BLaER1 (cell line): ENCODE data around the gene RAB28.

Experiments
- H3K27ac ChIP-seq: shearing (Covaris generic); formaldehyde crosslinking; 2 replicates; pipeline ENCODE4 v1.8.1; 2022
- H3K27me3 ChIP-seq: shearing (Covaris generic); formaldehyde crosslinking; 2 replicates; pipeline ENCODE4 v1.8.1; 2022
- H3K36me3 ChIP-seq: shearing (Covaris generic); formaldehyde crosslinking; 2 replicates; pipeline ENCODE4 v1.8.1; 2022
- H3K4me1 ChIP-seq: shearing (Covaris generic); formaldehyde crosslinking; 2 replicates; pipeline ENCODE4 v1.8.1; 2022
- H3K4me2 ChIP-seq: shearing (Covaris generic); formaldehyde crosslinking; 2 replicates; pipeline ENCODE4 v1.8.1; 2022
- H3K4me3 ChIP-seq: shearing (Covaris generic); formaldehyde crosslinking; 2 replicates; pipeline ENCODE4 v1.8.1; 2022
- H3K9ac ChIP-seq: shearing (Covaris generic); formaldehyde crosslinking; 2 replicates; pipeline ENCODE4 v1.8.1; 2022
- H3K9me3 ChIP-seq: shearing (Covaris generic); formaldehyde crosslinking; 2 replicates; pipeline ENCODE4 v1.8.1; 2022
- H4K20me1 ChIP-seq: shearing (Covaris generic); formaldehyde crosslinking; 2 replicates; pipeline ENCODE4 v1.8.1; 2022
- Cebpa-rat ChIP-seq: shearing (Covaris generic); IDR thresholded peaks from 2 replicates; pipeline ENCODE4 v1.8.1; 2022

Gene RAB28

GRCh38 chr4:13483136-13483767 is 888 bp downstream of the RAB28 start:
- TF ChIP-seq Cebpa-rat, result no peak
- Histone ChIP-seq H3K9ac (peak overlapping the region; percentile 99), H3K4me3 (peak overlapping the region; percentile 99), H3K36me3 (no peaks in the 10 kb centered on the region; the same call in 1 of the 2 replicates), H4K20me1 (peaks cover 49% of the 10 kb centered on the region), H3K27me3 (no peaks in the 10 kb centered on the region), H3K27ac (peak overlapping the region; percentile 100), H3K9me3 (no peaks in the 10 kb centered on the region), H3K4me2 (peak overlapping the region; percentile 90), H3K4me1 (peaks cover 15% of the 10 kb centered on the region)

- H3K9ac ChIP-seq, result no peak overlapping the region
Measured at GRCh38 chr4:13481569-13481968, 2.6 kb downstream of the RAB28 start.

GRCh38 chr4:13478707-13479106 is 5.4 kb downstream of the RAB28 start:
- H3K36me3 ChIP-seq, result peaks cover 4% of the 10 kb centered on the region; the same call in 1 of the 2 replicates
- peaks cover 15% of the 10 kb centered on the region for H3K4me1 ChIP-seq
- no peak overlapping the region for H3K27ac ChIP-seq
- H3K4me3 ChIP-seq, result no peak overlapping the region
- H3K27me3 ChIP-seq, result no peaks in the 10 kb centered on the region
- H3K9ac ChIP-seq, result no peak overlapping the region
- H3K9me3 ChIP-seq, result no peaks in the 10 kb centered on the region
- no peak for TF ChIP-seq Cebpa-rat
- peaks cover 53% of the 10 kb centered on the region for H4K20me1 ChIP-seq
- no peak overlapping the region for H3K4me2 ChIP-seq

More at GRCh38 chr4:13481569-13481968, 2.6 kb downstream of the RAB28 start:
- no peak overlapping the region for H3K27ac ChIP-seq
- H3K4me1 ChIP-seq, result peaks cover 21% of the 10 kb centered on the region
- H3K9me3 ChIP-seq, result no peaks in the 10 kb centered on the region
- H3K36me3 ChIP-seq, result no peaks in the 10 kb centered on the region; the same call in 1 of the 2 replicates
- no peaks in the 10 kb centered on the region for H3K27me3 ChIP-seq
- H3K4me3 ChIP-seq, result no peak overlapping the region
- H3K4me2 ChIP-seq, result no peak overlapping the region
- no peak for TF ChIP-seq Cebpa-rat
- H4K20me1 ChIP-seq, result peaks cover 49% of the 10 kb centered on the region

- H4K20me1 ChIP-seq, result peaks cover 48% of the 10 kb centered on the region
- no peak overlapping the region for H3K27ac ChIP-seq
- H3K9ac ChIP-seq, result no peak overlapping the region
- TF ChIP-seq Cebpa-rat, result no peak
- H3K36me3 ChIP-seq, result peaks cover 4% of the 10 kb centered on the region; the same call in 1 of the 2 replicates
- no peaks in the 10 kb centered on the region for H3K27me3 ChIP-seq
- H3K4me3 ChIP-seq, result no peak overlapping the region
- H3K4me2 ChIP-seq, result no peak overlapping the region
- no peaks in the 10 kb centered on the region for H3K9me3 ChIP-seq
- peaks cover 12% of the 10 kb centered on the region for H3K4me1 ChIP-seq
Measured at GRCh38 chr4:13478131-13478530, 6.0 kb downstream of the RAB28 start.

GRCh38 chr4:13476915-13477314 is 7.2 kb downstream of the RAB28 start:
- Histone ChIP-seq H3K4me2 (no peak overlapping the region), H4K20me1 (peaks cover 35% of the 10 kb centered on the region), H3K4me3 (no peak overlapping the region), H3K9me3 (no peaks in the 10 kb centered on the region), H3K9ac (no peak overlapping the region), H3K4me1 (0 out of 2 replicates have a peak, but pooled peaks cover 6% of the 10 kb centered on the region), H3K27ac (no peak overlapping the region), H3K27me3 (no peaks in the 10 kb centered on the region), H3K36me3 (peaks cover 4% of the 10 kb centered on the region; the same call in 1 of the 2 replicates)
- TF ChIP-seq Cebpa-rat, result no peak

DNA sequence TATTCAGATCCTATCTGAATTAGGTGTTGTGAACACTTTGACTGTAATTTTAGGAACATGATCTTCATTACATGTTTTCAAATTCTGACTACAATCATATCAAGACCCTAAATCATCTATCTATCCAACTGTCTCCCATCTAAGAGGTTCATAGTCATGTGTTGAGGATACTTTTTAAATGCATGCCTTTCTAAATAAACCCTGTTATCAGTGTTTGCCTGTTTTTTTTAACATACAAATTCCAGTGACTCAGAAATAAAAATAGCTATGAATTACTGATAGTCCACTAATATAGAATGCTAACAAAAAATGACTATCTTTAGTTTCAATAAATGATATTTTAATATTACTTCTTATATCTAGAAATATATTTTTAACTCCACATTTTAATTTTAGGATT is 8.0 kb downstream of the RAB28 start:
- H3K4me1 ChIP-seq, result 0 out of 2 replicates have a peak, but pooled peaks cover 6% of the 10 kb centered on the region
- H3K27ac ChIP-seq, result no peak overlapping the region
- no peak for TF ChIP-seq Cebpa-rat
- peaks cover 4% of the 10 kb centered on the region; the same call in 1 of the 2 replicates for H3K36me3 ChIP-seq
- peaks cover 28% of the 10 kb centered on the region for H4K20me1 ChIP-seq
- no peak overlapping the region for H3K9ac ChIP-seq
- no peak overlapping the region for H3K4me3 ChIP-seq
- no peak overlapping the region for H3K4me2 ChIP-seq
- H3K27me3 ChIP-seq, result no peaks in the 10 kb centered on the region
- no peaks in the 10 kb centered on the region for H3K9me3 ChIP-seq

DNA sequence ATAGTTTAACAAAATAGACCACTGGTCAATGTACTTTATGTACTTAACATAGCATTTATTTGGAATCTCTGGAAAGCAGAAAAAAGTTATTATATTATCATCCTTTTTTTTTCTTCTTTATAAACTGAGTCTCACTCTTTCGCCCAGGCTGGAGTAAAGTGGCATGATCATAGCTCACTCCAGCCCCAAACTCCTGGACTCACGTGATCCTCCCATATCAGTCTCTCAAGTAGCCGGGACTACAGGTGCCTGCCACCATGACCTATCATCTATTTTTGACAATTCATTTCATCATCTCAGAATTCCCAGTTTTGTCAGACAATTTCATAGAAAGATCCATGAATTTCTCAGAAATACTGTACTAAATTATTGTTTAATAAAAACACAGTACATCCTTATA is 12.7 kb downstream of the RAB28 start:
- TF ChIP-seq Cebpa-rat, result no peak
- Histone ChIP-seq H3K4me1 (no peaks in the 10 kb centered on the region), H3K4me3 (no peak overlapping the region), H3K4me2 (no peak overlapping the region), H3K9me3 (no peaks in the 10 kb centered on the region), H4K20me1 (peaks cover 12% of the 10 kb centered on the region), H3K36me3 (peaks cover 14% of the 10 kb centered on the region; the same call in 1 of the 2 replicates), H3K27me3 (no peaks in the 10 kb centered on the region), H3K9ac (no peak overlapping the region), H3K27ac (no peak overlapping the region)

DNA sequence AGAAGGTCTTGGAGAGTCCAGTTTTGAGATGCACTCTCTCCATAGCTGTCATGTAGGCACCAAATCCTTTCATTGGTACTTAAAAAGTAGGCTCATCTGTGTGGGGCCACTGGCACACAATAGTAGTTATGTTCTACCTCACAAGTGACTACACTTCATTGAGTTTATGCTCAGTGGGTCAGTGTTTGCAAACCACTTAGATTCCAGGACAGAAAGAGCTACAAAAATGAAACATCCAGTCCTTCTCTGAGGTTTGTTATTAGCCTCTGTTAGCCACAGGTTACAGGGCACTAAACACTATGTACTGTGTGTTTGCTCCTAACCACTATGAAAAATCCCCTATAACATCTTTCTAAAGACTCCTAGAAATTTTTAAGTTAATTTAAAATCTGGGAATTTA is 13.8 kb downstream of the RAB28 start:
- Histone ChIP-seq H3K4me2 (no peak overlapping the region), H3K27ac (no peak overlapping the region), H4K20me1 (peaks cover 10% of the 10 kb centered on the region), H3K4me3 (no peak overlapping the region), H3K27me3 (no peaks in the 10 kb centered on the region), H3K36me3 (peaks cover 14% of the 10 kb centered on the region; the same call in 1 of the 2 replicates), H3K9me3 (0 out of 2 replicates have a peak, but pooled peaks cover 7% of the 10 kb centered on the region), H3K4me1 (no peaks in the 10 kb centered on the region), H3K9ac (no peak overlapping the region)
- no peak for TF ChIP-seq Cebpa-rat

GRCh38 chr4:13464973-13465372 is 19.2 kb downstream of the RAB28 start:
- Histone ChIP-seq H3K4me3 (no peak overlapping the region), H3K27ac (no peak overlapping the region), H4K20me1 (peaks cover 6% of the 10 kb centered on the region; the same call in 1 of the 2 replicates), H3K4me2 (no peak overlapping the region), H3K4me1 (no peaks in the 10 kb centered on the region), H3K27me3 (no peaks in the 10 kb centered on the region), H3K9me3 (0 out of 2 replicates have a peak, but pooled peaks cover 7% of the 10 kb centered on the region), H3K9ac (no peak overlapping the region), H3K36me3 (peaks cover 17% of the 10 kb centered on the region; the same call in 1 of the 2 replicates)
- no peak for TF ChIP-seq Cebpa-rat

GRCh38 chr4:13464543-13464942 is 19.6 kb downstream of the RAB28 start:
- H3K27ac ChIP-seq, result no peak overlapping the region
- TF ChIP-seq Cebpa-rat, result no peak
- no peaks in the 10 kb centered on the region for H3K27me3 ChIP-seq
- H3K4me3 ChIP-seq, result no peak overlapping the region
- peaks cover 14% of the 10 kb centered on the region; the same call in 1 of the 2 replicates for H3K36me3 ChIP-seq
- no peaks in the 10 kb centered on the region for H3K4me1 ChIP-seq
- H4K20me1 ChIP-seq, result peaks cover 6% of the 10 kb centered on the region; the same call in 1 of the 2 replicates
- no peak overlapping the region for H3K4me2 ChIP-seq
- H3K9ac ChIP-seq, result no peak overlapping the region
- H3K9me3 ChIP-seq, result 0 out of 2 replicates have a peak, but pooled peaks cover 7% of the 10 kb centered on the region
